K562 (cell line): Measurements from ENCODE around the gene OVCA2. TPM values are rescaled to one million over a fixed set of nuclear protein-coding genes. Genes with fewer than 3 reads are reported as not detected.

Source experiments
- FUS ChIP-seq: fragments of 200-400 bp; formaldehyde crosslinking; optimal IDR thresholded peaks from 2 replicates; pipeline ENCODE3; 2017; ENCODE audit warnings: low read depth, low read length
- PTTG1 ChIP-seq: fragments of 450-650 bp; IDR thresholded peaks from 2 replicates; pipeline ENCODE4 v1.6.1; 2016; ENCODE audit warnings: low read depth, mild to moderate bottlenecking, missing genetic modification characterization, missing compliant biosample characterization
- TEAD2 ChIP-seq: fragments of 450-650 bp; IDR thresholded peaks from 2 replicates; pipeline ENCODE4 v1.6.1; 2016; ENCODE audit warnings: missing genetic modification characterization, control low read depth, missing compliant biosample characterization
- TFE3 ChIP-seq: fragments of 450-650 bp; formaldehyde crosslinking; IDR thresholded peaks from 2 replicates; pipeline ENCODE4 v1.4.0; 2020; ENCODE audit warnings: mild to moderate bottlenecking, mixed read lengths
- XRCC3 ChIP-seq: fragments of 450-650 bp; IDR thresholded peaks from 2 replicates; pipeline ENCODE4 v1.6.1; 2017; ENCODE audit warnings: mild to moderate bottlenecking, moderate library complexity
- ZBTB40 ChIP-seq, 2 experiments: fragments of 450-650 bp in 1 of 2; sonication (generic) in 1 of 2; formaldehyde crosslinking in 1 of 2; IDR thresholded peaks; 2 replicates each; pipeline versions ENCODE4 v1.7.1 to v1.9.0; 2016 to 2022; ENCODE audit warnings: inconsistent platforms in 1 of 2, mild to moderate bottlenecking in 1 of 2, missing genetic modification reagents in 1 of 2
- polyA plus RNA-seq, 8 experiments: library from polyadenylated mRNA; depleted of rRNA in 4 of 8; stranded (reverse) in 5 of 8; unstranded in 3 of 8; fragments of >200 nt; fragmentation: Nextera tagmentation in 2 of 8; fragmentation: Illumina TruSeq in 1 of 8; extraction: Ambion mirVana in 2 of 8; extraction: Trizol in 1 of 8; gene quantifications; 2 replicates each; pipeline versions ENCODE4 v1.2.1 to v1.2.3, GENCODE V29; 2011 to 2014; ENCODE audit warnings: inconsistent platforms in 1 of 8, missing spikeins in 1 of 8
- total RNA-seq, 7 experiments: library from RNA; depleted of rRNA in 6 of 7; stranded (reverse); fragments of >200 nt in 6 of 7; fragmentation: Illumina TruSeq in 2 of 7; extraction: Trizol in 2 of 7; gene quantifications; 2 replicates each; pipeline versions ENCODE4 v1.2.1 to v1.2.3, GENCODE V29; 2011 to 2021; ENCODE audit warnings: low replicate concordance in 1 of 7
- TF ChIP-seq, protein P1 (sequence below), 2 experiments: fragments of 450-650 bp in 1 of 2; sonication (generic) in 1 of 2; formaldehyde crosslinking; conservative IDR thresholded peaks; 2 replicates each; pipeline versions ENCODE4 v1.4.0 to v1.8.1; 2020 to 2022; ENCODE audit warnings: mild to moderate bottlenecking in 1 of 2, missing genetic modification reagents in 1 of 2
- TF ChIP-seq, protein P2 (sequence below): fragments of 450-650 bp; IDR thresholded peaks from 2 replicates; pipeline ENCODE4 v1.6.1; 2017; ENCODE audit warnings: mild to moderate bottlenecking, moderate library complexity

OVCA2 gene
- total and polyA plus RNA-seq, 9 of the 15 experiments (the other 6 are each of a cell fraction or from before 2014, with no cell fraction given), result 3.0 to 23.7 (median 14.1) TPM

DNA sequence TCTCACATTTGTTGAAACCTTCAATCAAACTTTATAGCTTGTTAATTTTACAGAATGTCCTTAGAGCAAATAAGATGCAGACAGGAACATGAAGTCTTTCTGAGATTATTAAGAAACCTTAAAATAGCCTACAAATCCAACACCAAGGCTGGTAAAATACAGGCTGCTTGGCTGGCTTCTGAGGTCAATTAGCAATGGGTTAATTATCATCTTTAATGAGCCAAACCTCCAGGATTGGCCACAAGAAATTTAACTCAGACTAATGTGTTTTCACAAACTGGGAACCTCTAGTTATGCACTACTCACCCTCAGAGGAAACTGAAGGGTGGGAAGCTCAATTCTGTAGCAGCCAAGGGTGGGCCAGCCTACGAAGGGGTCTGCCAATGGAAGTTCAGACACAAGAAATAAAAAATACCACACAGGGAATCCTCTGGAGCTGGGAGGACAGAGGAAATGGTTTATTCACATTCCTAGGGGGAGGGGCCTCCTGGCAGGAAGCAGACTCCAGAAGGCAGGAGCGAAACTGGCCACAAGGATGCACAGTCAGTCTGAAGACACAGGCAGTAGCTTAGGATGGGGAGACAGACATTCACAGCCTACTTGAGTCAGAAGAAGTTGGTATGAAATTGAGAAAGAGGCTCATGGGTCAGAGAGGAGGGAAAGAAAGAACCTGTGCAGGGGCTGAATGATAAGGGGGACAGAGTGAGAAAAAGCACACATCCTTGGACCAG is 49.1 kb downstream of the OVCA2 start (continued):
- TF ChIP-seq, protein P1, sequence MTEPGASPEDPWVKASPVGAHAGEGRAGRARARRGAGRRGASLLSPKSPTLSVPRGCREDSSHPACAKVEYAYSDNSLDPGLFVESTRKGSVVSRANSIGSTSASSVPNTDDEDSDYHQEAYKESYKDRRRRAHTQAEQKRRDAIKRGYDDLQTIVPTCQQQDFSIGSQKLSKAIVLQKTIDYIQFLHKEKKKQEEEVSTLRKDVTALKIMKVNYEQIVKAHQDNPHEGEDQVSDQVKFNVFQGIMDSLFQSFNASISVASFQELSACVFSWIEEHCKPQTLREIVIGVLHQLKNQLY (CRISPR knock-in tag; conservative IDR thresholded peaks at IDR 0.05), result no peak
- 0 out of 2 replicates have a peak, but pooled peaks have one; percentile 42 for TF ChIP-seq TEAD2 (tag)
- TF ChIP-seq TFE3, result no peak
- no peak for TF ChIP-seq PTTG1 (tag)
- TF ChIP-seq, protein P2, sequence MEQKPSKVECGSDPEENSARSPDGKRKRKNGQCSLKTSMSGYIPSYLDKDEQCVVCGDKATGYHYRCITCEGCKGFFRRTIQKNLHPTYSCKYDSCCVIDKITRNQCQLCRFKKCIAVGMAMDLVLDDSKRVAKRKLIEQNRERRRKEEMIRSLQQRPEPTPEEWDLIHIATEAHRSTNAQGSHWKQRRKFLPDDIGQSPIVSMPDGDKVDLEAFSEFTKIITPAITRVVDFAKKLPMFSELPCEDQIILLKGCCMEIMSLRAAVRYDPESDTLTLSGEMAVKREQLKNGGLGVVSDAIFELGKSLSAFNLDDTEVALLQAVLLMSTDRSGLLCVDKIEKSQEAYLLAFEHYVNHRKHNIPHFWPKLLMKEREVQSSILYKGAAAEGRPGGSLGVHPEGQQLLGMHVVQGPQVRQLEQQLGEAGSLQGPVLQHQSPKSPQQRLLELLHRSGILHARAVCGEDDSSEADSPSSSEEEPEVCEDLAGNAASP, result no peak
- TF ChIP-seq ZBTB40 (IDR thresholded peaks at IDR 0.05), result no peak
- no peak for TF ChIP-seq ZBTB40 (CRISPR knock-in tag; IDR thresholded peaks at IDR 0.05)
- TF ChIP-seq FUS, result no peak
- no peak for TF ChIP-seq XRCC3
